ENCODE data around the gene GBP7. TPM values are rescaled to one million over a fixed set of nuclear protein-coding genes. Genes with fewer than 3 reads are reported as not detected.

Gene GBP7
- total and polyA plus RNA-seq, 2 donors from 2014 or later = not detected

GRCh38 chr1:89170170-89171066 lies 5.4 kb downstream of the GBP7 start:
- Histone ChIP-seq H3K36me3 (ENCODE audit: control insufficient read depth in 2 of 3, insufficient read depth in 3 of 3, low read length in 3 of 3) (no peaks in the 10 kb centered on the region), H3K9ac (ENCODE audit: low read length in 3 of 3) (no peak overlapping the region), H3K4me1 (ENCODE audit: control insufficient read depth in 2 of 3, insufficient read depth in 2 of 3, low read depth in 1 of 3, low read length in 3 of 3) (no peaks in the 10 kb centered on the region), H3K4me3 (ENCODE audit: low read length in 3 of 3) (no peak overlapping the region), H3K9me3 (ENCODE audit: control insufficient read depth in 2 of 3, insufficient read depth in 1 of 3, low read length in 3 of 3) (no peaks in the 10 kb centered on the region), H3K27me3 (ENCODE audit: control insufficient read depth, insufficient read depth, low read length) (no peaks in the 10 kb centered on the region), H3K27ac (ENCODE audit: low read depth in 2 of 2, low read length in 2 of 2) (no peak overlapping the region)
- DNase-seq (no peak), FAIRE-seq (no peak)
- TF ChIP-seq CTCF (IDR thresholded peaks at IDR 0.05; ENCODE audit: borderline replicate concordance, extremely low read depth, insufficient read depth) = no peak
- intact Hi-C loops (cut with DNase I) = no loop called here

GRCh38 chr1:89169166-89169565 lies 6.6 kb downstream of the GBP7 start:
- no peak for FAIRE-seq
- Histone ChIP-seq H3K27ac (ENCODE audit: low read depth in 2 of 2, low read length in 2 of 2) (no peak overlapping the region), H3K4me1 (ENCODE audit: control insufficient read depth in 2 of 3, insufficient read depth in 2 of 3, low read depth in 1 of 3, low read length in 3 of 3) (no peaks in the 10 kb centered on the region), H3K9ac (ENCODE audit: low read length in 3 of 3) (no peak overlapping the region), H3K27me3 (ENCODE audit: control insufficient read depth, insufficient read depth, low read length) (no peaks in the 10 kb centered on the region), H3K36me3 (ENCODE audit: control insufficient read depth in 2 of 3, insufficient read depth in 3 of 3, low read length in 3 of 3) (no peaks in the 10 kb centered on the region), H3K9me3 (ENCODE audit: control insufficient read depth in 2 of 3, insufficient read depth in 1 of 3, low read length in 3 of 3) (no peaks in the 10 kb centered on the region), H3K4me3 (ENCODE audit: low read length in 3 of 3) (no peak overlapping the region)
- intact Hi-C loops (cut with DNase I) = no loop called here
- DNase-seq = no peak
- no peak for TF ChIP-seq CTCF (IDR thresholded peaks at IDR 0.05; ENCODE audit: borderline replicate concordance, extremely low read depth, insufficient read depth)

DNA sequence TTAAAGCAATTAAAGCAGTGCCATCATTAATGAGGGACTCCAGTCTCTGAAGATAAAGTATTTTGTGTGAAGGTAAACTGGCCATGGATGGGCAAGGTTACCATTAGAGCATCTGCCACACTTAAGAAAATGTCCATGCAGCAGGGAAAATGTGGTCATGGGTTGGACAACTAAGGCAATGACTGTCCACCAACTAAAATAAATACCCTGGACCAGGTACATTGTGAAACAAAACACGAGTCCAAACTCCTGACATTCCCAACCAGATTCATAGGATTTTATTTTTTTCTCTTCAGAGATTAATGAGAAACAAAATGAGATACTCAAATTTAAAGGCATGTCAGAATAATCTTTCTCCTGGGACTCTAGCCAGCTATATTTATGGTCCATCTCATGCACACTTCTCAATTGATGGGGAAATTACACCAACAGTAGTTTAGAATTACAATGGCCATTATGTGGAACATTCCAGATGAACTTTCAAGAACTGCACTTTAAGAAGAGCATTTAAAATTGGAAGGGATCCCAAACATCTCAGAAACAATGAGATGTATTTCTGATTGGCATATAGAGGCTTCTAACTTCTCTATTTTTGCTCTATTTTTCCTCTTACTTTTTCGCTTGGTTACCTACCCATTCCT lies 8.1 kb downstream of the GBP7 start:
- TF ChIP-seq CTCF (IDR thresholded peaks at IDR 0.05; ENCODE audit: borderline replicate concordance, extremely low read depth, insufficient read depth) = no peak
- no peaks in the 10 kb centered on the region for H3K4me1 ChIP-seq (ENCODE audit: control insufficient read depth in 2 of 3, insufficient read depth in 2 of 3, low read depth in 1 of 3, low read length in 3 of 3)
- no peaks in the 10 kb centered on the region for H3K9me3 ChIP-seq (ENCODE audit: control insufficient read depth in 2 of 3, insufficient read depth in 1 of 3, low read length in 3 of 3)
- intact Hi-C loops (cut with DNase I) = no loop called here
- H3K9ac ChIP-seq (ENCODE audit: low read length in 3 of 3) = no peak overlapping the region
- DNase-seq (peak in 1 of 5 donors; percentile 8), FAIRE-seq (no peak)
- no peaks in the 10 kb centered on the region for H3K36me3 ChIP-seq (ENCODE audit: control insufficient read depth in 2 of 3, insufficient read depth in 3 of 3, low read length in 3 of 3)
- no peaks in the 10 kb centered on the region for H3K27me3 ChIP-seq (ENCODE audit: control insufficient read depth, insufficient read depth, low read length)
- no peak overlapping the region for H3K4me3 ChIP-seq (ENCODE audit: low read length in 3 of 3)
- H3K27ac ChIP-seq (ENCODE audit: low read depth in 2 of 2, low read length in 2 of 2) = no peak overlapping the region
